AG09319 (cell line): ENCODE results near the gene ASTN2.

ENCODE experiments used
- DNase-seq: peaks from one replicate; pipeline ENCODE4 v3.0.0-alpha.2; 2010; ENCODE audit warnings: low read depth; ENCODE audit errors: extremely low read depth
- TF ChIP-seq, protein P1 (sequence below): IDR thresholded peaks from 2 replicates; pipeline ENCODE4 v1.5.1; 2011; ENCODE audit warnings: low read depth, mild to moderate bottlenecking, inconsistent platforms, low read length, moderate library complexity

ASTN2 gene

DNA sequence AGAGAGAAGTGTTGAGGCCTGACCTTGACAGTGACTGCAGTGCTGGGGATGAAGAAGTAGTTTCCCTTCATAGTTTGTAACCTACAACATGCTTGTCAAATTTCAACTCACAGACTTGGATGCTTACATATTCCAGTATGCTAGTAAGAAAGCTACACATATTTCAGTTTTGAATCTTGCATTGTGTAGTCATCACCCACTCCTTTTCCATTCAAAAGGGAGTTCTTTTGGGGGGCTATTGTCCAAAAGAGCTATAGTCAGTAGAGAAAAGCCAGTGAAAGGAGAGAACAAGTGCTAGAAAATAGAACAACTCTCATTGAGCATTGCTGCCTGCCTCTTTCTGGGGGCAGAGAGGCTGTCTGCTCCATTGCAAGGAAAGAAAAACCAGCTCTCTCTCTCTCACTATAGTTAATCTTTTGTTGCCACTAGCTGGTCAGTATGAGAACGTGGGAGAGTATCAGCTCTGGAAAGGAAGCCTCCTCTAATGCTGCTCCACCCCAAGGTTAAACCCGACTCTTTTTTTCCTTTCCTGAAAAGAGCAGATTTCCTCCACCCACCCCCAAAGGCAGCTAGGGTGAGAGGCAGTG, 7.3 kb downstream of the ASTN2 start:
- no peak for DNase-seq
- TF ChIP-seq, protein P1, sequence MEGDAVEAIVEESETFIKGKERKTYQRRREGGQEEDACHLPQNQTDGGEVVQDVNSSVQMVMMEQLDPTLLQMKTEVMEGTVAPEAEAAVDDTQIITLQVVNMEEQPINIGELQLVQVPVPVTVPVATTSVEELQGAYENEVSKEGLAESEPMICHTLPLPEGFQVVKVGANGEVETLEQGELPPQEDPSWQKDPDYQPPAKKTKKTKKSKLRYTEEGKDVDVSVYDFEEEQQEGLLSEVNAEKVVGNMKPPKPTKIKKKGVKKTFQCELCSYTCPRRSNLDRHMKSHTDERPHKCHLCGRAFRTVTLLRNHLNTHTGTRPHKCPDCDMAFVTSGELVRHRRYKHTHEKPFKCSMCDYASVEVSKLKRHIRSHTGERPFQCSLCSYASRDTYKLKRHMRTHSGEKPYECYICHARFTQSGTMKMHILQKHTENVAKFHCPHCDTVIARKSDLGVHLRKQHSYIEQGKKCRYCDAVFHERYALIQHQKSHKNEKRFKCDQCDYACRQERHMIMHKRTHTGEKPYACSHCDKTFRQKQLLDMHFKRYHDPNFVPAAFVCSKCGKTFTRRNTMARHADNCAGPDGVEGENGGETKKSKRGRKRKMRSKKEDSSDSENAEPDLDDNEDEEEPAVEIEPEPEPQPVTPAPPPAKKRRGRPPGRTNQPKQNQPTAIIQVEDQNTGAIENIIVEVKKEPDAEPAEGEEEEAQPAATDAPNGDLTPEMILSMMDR: no peak

DNA sequence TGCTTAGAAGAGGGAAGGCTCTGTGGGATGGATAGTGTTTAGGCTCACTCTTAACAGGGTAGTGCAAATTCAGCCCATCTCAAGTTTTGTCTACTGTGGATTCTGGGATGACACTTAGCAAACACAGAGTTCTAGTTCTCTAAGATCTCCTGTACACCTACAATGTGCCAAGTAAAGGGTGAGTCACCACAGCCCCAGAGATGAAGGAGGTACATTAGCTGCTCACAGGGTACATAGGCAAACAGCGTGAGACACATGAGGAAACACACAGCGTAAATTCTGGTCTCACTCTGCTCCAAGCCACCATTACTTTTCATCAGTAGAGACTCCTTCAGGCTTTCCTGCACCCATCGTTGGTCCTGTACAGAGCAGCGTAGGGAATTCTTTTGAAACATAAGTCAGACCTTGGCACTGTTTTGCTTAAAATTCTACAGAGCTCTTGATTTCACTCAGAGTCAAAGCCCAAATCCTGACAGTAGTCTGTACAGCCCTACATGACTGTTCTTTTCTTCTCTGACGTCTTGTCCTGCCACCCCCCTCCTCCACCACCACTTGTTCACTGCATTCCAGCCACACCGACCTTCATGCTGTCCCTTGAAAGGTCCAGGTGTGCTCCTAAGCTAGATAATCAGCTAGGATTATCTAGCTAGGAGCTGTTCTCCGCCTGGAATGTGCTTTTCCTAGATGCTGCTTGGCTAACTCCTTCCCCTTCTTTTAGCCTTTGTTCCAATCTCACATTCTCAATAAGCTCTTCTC, 8.7 kb downstream of the ASTN2 start:
- DNase-seq: no peak

GRCh38 chr9:117403848-117404247, 11.0 kb downstream of the ASTN2 start:
- TF ChIP-seq, protein P1: no peak
- no peak for DNase-seq

More for the DNA sequence above, 8.7 kb downstream of the ASTN2 start:
- TF ChIP-seq, protein P1: no peak

- DNase-seq: no peak
- TF ChIP-seq, protein P1: no peak
Observed at GRCh38 chr9:117403403-117403811, 11.4 kb downstream of the ASTN2 start.

DNA sequence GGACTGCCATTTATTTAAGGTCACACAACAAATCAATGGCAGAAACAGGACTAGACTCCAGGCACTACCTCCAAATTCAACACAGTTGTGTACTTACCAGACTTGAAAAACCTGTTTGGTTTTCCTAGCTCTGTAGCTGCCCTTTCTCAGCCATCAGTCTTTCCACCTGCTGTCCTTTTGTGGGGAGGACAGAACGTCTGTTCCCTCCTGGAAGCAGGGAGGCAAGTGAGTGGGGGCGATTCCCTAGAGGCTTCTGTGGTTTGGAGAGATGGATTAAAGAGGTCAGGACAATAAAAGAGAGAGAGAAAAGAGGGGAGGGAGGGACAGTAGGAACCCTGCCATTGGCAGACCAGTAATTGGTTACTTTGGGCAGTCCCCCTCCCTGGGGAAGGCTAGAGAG, 14.7 kb downstream of the ASTN2 start:
- TF ChIP-seq, protein P1: no peak
- DNase-seq: no peak

DNA sequence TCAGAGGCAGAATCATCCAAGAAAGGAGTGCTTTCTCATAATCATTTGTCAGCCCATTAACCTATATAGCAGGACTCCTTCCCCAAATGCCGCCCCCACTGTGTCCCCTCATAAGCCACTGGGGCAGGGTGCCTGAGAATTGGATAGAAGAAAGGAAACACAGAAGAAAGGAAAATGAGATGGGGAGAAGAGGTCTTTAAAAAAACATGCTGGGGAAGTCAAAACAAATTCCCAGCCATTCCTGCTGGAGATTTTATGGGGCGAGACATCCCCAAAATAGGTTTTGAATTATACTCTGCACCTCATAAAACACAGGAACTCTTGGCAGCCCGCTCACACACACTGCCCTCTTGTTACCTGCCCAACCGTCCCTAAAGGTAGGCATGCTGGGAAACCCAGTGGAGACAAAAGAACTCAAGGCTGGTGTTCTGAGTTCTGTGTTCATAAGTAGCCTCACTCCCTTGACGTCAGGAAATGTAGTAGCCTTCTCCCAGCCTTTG, 19.7 kb downstream of the ASTN2 start:
- DNase-seq: no peak
- TF ChIP-seq, protein P1: no peak

DNA sequence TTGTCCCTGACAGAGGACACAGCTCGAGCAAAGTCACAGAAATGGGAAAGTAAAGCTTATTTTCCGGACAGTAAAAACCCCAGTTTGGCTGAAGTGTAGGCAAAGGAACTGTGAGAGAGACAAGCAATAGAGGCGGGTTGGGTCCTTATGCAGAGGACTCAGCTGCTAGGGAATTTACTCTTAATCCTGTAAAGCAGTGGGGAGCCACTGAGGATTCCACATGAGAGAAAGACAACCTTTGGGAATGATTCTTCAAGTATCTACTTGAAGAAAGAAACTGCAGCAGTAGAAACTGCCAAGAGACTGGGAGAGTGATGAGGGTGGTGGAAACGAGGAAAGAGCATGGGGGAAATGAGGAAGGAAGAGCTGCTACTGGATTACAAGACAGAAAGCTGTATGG, 20.2 kb downstream of the ASTN2 start:
- TF ChIP-seq, protein P1: no peak
- no peak for DNase-seq
